Breast epithelium (tissue), 4 donors: ENCODE data around the gene NOTO. TPM values are rescaled to one million over a fixed set of nuclear protein-coding genes. Genes with fewer than 3 reads are reported as not detected.

Experiments
- DNase-seq, 2 donors: peaks; one replicate each; pipeline ENCODE4 v3.0.0-alpha.2; 2019; ENCODE audit warnings: low spot score in 2 of 2
- H3K27ac ChIP-seq, 2 donors: fragments of 200-600 bp; sonication (generic) in 1 of 2; one replicate each; pipeline ENCODE4 v1.5.1; 2016 to 2019; ENCODE audit warnings: mild to moderate bottlenecking in 1 of 2
- H3K27me3 ChIP-seq, 2 donors: fragments of 200-600 bp; sonication (generic) in 1 of 2; one replicate each; pipeline versions ENCODE4 v1.5.1 to v1.6.0; 2017 to 2019; ENCODE audit warnings: control low read depth in 1 of 2, mild to moderate bottlenecking in 1 of 2
- H3K36me3 ChIP-seq: fragments of 200-600 bp; one replicate; pipeline ENCODE4 v1.5.1; 2019
- H3K4me1 ChIP-seq, 2 donors: fragments of 200-600 bp; sonication (generic); one replicate each; pipeline ENCODE4 v1.5.1; 2016 to 2019; ENCODE audit warnings: control low read depth in 1 of 2
- H3K4me3 ChIP-seq, 3 donors: fragments of 200-600 bp; sonication (generic); 1 replicate in 2 of 3; 2 replicates in 1 of 3; pipeline ENCODE4 v1.5.1; 2016 to 2019; ENCODE audit warnings: mild to moderate bottlenecking in 3 of 3, moderate library complexity in 2 of 3
- H3K9me3 ChIP-seq, 2 donors: fragments of 200-600 bp; sonication (generic) in 1 of 2; one replicate each; pipeline ENCODE4 v1.5.1; 2016 to 2019; ENCODE audit warnings: control low read depth in 1 of 2
- POLR2A ChIP-seq: fragments of 450-650 bp; IDR thresholded peaks from one replicate; pipeline ENCODE4 v1.6.1; 2016; ENCODE audit warnings: antibody characterized with exemption, mild to moderate bottlenecking, moderate library complexity
- POLR2AphosphoS5 ChIP-seq, 3 donors: sonication (generic); formaldehyde crosslinking; IDR thresholded peaks; one replicate each; pipeline ENCODE4 v1.6.1; 2017; ENCODE audit warnings: antibody characterized with exemption in 3 of 3
- intact Hi-C: fragments of 100-400 bp; cut with DNase I; formaldehyde crosslinking; loops from one replicate; pipeline ENCODE4 v1.15.1; 2023; ENCODE audit warnings: low total_unique reads
- total RNA-seq, 3 donors: library from RNA; depleted of rRNA; stranded (reverse); fragments of >200 nt; gene quantifications; one replicate each; pipeline ENCODE4 v1.1.0, GENCODE V29; 2016
- TF ChIP-seq, protein P1 (sequence below), 3 donors: fragments of 450-650 bp; IDR thresholded peaks; one replicate each; pipeline ENCODE4 v1.5.1; 2016 to 2017; ENCODE audit warnings: antibody characterized with exemption in 3 of 3, mild to moderate bottlenecking in 3 of 3, moderate library complexity in 3 of 3

NOTO gene
- total RNA-seq, 3 donors from 2014 or later, result not detected

DNA sequence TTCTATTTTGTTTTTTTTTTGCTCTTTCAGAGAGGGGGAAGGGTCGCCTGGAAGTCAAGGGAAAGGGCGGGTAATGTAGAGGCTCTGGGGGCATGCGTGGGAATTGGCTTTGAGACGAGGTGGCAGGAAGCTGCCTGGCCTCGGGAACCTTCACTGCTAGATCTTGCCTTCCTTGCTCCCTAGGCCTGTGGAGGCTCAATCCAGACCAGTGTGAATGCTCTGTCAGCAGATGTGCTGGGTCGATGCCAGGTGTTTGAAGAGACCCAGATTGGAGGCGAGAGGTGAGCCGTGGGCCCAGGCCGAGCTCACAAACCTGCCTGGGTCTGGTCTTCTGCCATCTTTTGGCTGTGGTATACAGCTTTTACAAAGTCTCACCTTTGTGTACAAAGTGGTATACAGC, 47.3 kb downstream of the NOTO start:
- TF ChIP-seq, protein P1, sequence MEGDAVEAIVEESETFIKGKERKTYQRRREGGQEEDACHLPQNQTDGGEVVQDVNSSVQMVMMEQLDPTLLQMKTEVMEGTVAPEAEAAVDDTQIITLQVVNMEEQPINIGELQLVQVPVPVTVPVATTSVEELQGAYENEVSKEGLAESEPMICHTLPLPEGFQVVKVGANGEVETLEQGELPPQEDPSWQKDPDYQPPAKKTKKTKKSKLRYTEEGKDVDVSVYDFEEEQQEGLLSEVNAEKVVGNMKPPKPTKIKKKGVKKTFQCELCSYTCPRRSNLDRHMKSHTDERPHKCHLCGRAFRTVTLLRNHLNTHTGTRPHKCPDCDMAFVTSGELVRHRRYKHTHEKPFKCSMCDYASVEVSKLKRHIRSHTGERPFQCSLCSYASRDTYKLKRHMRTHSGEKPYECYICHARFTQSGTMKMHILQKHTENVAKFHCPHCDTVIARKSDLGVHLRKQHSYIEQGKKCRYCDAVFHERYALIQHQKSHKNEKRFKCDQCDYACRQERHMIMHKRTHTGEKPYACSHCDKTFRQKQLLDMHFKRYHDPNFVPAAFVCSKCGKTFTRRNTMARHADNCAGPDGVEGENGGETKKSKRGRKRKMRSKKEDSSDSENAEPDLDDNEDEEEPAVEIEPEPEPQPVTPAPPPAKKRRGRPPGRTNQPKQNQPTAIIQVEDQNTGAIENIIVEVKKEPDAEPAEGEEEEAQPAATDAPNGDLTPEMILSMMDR (IDR thresholded peaks at IDR 0.05), result no peak
- TF ChIP-seq POLR2AphosphoS5 (IDR thresholded peaks at IDR 0.05) (no peak), POLR2A (no peak)
- Histone ChIP-seq H3K36me3 (peaks cover 30% of the 10 kb centered on the region), H3K9me3 (no peaks in the 10 kb centered on the region), H3K4me3 (no peak overlapping the region), H3K4me1 (no peaks in the 10 kb centered on the region), H3K27ac (no peak overlapping the region), H3K27me3 (no peaks in the 10 kb centered on the region)
- DNase-seq, result no peak
- intact Hi-C loops, result no loop called here

DNA sequence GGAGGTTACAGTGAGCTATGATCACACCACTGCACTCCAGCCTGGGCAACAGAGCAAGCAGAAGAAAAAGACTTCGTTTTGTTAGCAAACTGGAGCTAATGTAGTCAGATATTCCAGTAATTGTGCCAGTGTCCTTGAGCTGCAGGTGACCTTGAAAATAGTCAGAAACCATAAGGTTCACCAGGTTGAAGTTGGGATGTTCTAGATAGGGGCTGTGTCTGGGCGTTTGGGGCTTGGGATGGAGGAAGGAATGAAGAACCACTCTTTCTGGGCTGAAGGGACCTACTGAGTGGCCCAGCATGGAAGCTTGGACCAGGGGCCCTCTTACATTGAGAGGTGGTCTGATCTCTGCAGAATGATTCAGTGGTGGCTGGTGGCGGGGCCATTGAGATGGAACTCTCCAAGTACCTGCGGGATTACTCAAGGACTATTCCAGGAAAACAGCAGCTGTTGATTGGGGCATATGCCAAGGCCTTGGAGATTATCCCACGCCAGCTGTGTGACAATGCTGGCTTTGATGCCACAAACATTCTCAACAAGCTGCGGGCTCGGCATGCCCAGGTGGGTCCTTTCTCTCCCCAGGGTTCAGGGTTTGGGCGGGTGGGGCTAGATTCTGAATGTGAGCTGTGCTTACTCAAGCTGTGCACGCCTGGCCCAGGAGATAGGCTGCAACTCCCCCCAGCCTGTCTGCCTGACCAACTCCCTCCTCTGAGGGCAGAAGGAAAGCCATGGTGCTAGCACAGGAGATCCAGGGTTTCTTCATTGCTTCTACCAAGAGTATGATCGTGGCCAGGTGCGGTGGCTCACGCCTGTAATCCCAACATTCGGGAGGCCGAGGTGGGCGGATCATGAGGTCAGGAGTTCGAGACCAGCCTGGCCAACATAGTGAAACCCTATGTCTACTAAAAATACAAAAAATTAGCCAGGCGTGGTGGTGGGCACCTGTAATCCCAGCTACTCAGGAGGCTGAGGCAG, 48.8 kb downstream of the NOTO start:
- no peaks in the 10 kb centered on the region for H3K27me3 ChIP-seq
- TF ChIP-seq, protein P1 (IDR thresholded peaks at IDR 0.05), result no peak
- TF ChIP-seq POLR2AphosphoS5 (IDR thresholded peaks at IDR 0.05) (no peak), POLR2A (no peak)
- no peak for DNase-seq
- no peaks in the 10 kb centered on the region for H3K4me1 ChIP-seq
- peaks cover 24% of the 10 kb centered on the region for H3K36me3 ChIP-seq
- intact Hi-C loops, result no loop called here
- no peaks in the 10 kb centered on the region for H3K9me3 ChIP-seq
- no peak overlapping the region for H3K27ac ChIP-seq
- H3K4me3 ChIP-seq, result no peak overlapping the region

DNA sequence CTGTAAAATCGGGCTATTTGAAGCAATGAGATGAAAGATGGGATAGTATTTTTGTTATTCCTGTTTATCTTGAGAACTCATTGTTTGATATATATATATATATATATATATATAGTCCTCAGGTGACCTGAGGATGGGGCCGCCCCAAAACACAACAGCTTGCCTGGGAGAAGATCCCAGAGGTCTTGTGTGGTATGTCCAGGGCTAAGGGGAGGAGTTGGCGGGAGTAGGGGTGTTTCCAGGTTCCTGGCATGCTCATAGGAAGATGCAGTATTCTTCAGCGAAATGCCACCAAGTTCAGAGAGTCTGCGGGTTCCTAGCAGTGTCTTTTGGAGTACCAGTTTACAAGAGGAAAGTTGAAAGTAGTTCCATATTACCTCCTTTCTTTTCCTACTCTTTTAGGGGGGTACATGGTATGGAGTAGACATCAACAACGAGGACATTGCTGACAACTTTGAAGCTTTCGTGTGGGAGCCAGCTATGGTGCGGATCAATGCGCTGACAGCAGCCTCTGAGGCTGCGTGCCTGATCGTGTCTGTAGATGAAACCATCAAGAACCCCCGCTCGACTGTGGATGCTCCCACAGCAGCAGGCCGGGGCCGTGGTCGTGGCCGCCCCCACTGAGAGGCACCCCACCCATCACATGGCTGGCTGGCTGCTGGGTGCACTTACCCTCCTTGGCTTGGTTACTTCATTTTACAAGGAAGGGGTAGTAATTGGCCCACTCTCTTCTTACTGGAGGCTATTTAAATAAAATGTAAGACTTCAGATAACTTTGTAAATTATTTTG, 50.1 kb downstream of the NOTO start:
- peaks cover 16% of the 10 kb centered on the region for H3K36me3 ChIP-seq
- no peaks in the 10 kb centered on the region for H3K4me1 ChIP-seq
- no peak overlapping the region for H3K27ac ChIP-seq
- no peaks in the 10 kb centered on the region for H3K27me3 ChIP-seq
- H3K9me3 ChIP-seq, result no peaks in the 10 kb centered on the region
- no peak for DNase-seq
- intact Hi-C loops, result no loop called here
- no peak overlapping the region for H3K4me3 ChIP-seq
- TF ChIP-seq POLR2A (no peak), POLR2AphosphoS5 (IDR thresholded peaks at IDR 0.05) (no peak)
- TF ChIP-seq, protein P1 (IDR thresholded peaks at IDR 0.05), result no peak

- Histone ChIP-seq H3K9me3 (no peaks in the 10 kb centered on the region), H3K4me1 (no peaks in the 10 kb centered on the region), H3K36me3 (peaks cover 11% of the 10 kb centered on the region), H3K27ac (no peak overlapping the region), H3K27me3 (no peaks in the 10 kb centered on the region), H3K4me3 (no peak overlapping the region)
- no peak for DNase-seq
- TF ChIP-seq POLR2AphosphoS5 (IDR thresholded peaks at IDR 0.05) (no peak), POLR2A (no peak)
- TF ChIP-seq, protein P1 (IDR thresholded peaks at IDR 0.05), result no peak
- intact Hi-C loops, result no loop called here
These were observed 51.0 kb downstream of the NOTO start for GRCh38 chr2:73253400-73253799.

- TF ChIP-seq POLR2AphosphoS5 (IDR thresholded peaks at IDR 0.05), result no peak
- TF ChIP-seq POLR2A, result no peak
- TF ChIP-seq, protein P1 (IDR thresholded peaks at IDR 0.05), result no peak
- Histone ChIP-seq H3K36me3 (peaks cover 11% of the 10 kb centered on the region), H3K4me3 (no peak overlapping the region), H3K27ac (no peak overlapping the region), H3K27me3 (no peaks in the 10 kb centered on the region), H3K4me1 (no peaks in the 10 kb centered on the region), H3K9me3 (no peaks in the 10 kb centered on the region)
- intact Hi-C loops, result no loop called here
- DNase-seq, result no peak
These were observed 51.5 kb downstream of the NOTO start for GRCh38 chr2:73253901-73254300.
